Body of pancreas (tissue), 4 donors: ENCODE data around the gene GFI1. TPM values are rescaled to one million over a fixed set of nuclear protein-coding genes. Genes with fewer than 3 reads are reported as not detected.

ENCODE experiments used
- ATAC-seq: fragments of 150-250 bp; one replicate; pipeline ENCODE4 v1.9.1; 2016
- DNase-seq, 4 donors: peaks; one replicate each; pipeline ENCODE4 v3.0.0-alpha.2; 2019
- H3K27ac ChIP-seq, 4 donors: fragments of 200-600 bp; sonication (generic); 1 replicate in 3 of 4; 2 replicates in 1 of 4; pipeline versions ENCODE4 v1.5.1 to v1.6.1; 2016 to 2019; ENCODE audit warnings: mild to moderate bottlenecking in 1 of 4, mixed read lengths in 1 of 4, moderate library complexity in 1 of 4
- H3K27me3 ChIP-seq, 2 donors: fragments of 200-600 bp; sonication (generic); one replicate each; pipeline ENCODE4 v1.6.0; 2016; ENCODE audit warnings: mild to moderate bottlenecking in 1 of 2
- H3K36me3 ChIP-seq, 2 donors: fragments of 200-600 bp; sonication (generic); replicated peaks in 1 of 2; 2 replicates each; pipeline ENCODE4 v1.5.1; 2016; ENCODE audit warnings: low read depth in 2 of 2; ENCODE audit not compliant: insufficient read depth in 1 of 2
- H3K4me1 ChIP-seq: fragments of 200-600 bp; sonication (generic); one replicate; pipeline ENCODE4 v1.6.0; 2016
- H3K4me3 ChIP-seq, 2 donors: fragments of 200-600 bp; sonication (generic); 1 replicate in 1 of 2; 2 replicates in 1 of 2; pipeline ENCODE4 v1.5.1; 2016 to 2019
- H3K9me3 ChIP-seq, 3 donors: fragments of 200-600 bp; sonication (generic); 1 replicate in 2 of 3; 2 replicates in 1 of 3; pipeline ENCODE4 v1.5.1; 2016
- CTCF ChIP-seq, 7 experiments: fragments of 450-650 bp in 4 of 7; fragments of 200-600 bp in 3 of 7; sonication (generic) in 3 of 7; IDR thresholded peaks; one replicate each; pipeline ENCODE4 v1.5.1; 2016 to 2019; ENCODE audit warnings: antibody characterized with exemption in 7 of 7
- POLR2A ChIP-seq, 3 donors: fragments of 450-650 bp; IDR thresholded peaks; one replicate each; pipeline ENCODE4 v1.6.1; 2016; ENCODE audit warnings: antibody characterized with exemption in 3 of 3, mild to moderate bottlenecking in 2 of 3
- WGBS, 2 donors: methylation state at CpG; one replicate each; pipeline ENCODE4 v1.1.5; 2017; 5-methylcytosine and 5-hydroxymethylcytosine counted together
- intact Hi-C: fragments of 100-400 bp; cut with DNase I; formaldehyde crosslinking; loops from one replicate; pipeline ENCODE4 v1.15.1; 2023
- total RNA-seq, 2 donors: library from RNA; depleted of rRNA; stranded (reverse); fragments of >200 nt; gene quantifications; one replicate each; pipeline ENCODE4 v1.1.0, GENCODE V29; 2016

GFI1 gene
- total RNA-seq, 2 donors from 2014 or later: 6.7 to 14.5 TPM

- no peaks in the 10 kb centered on the region for H3K27me3 ChIP-seq
- H3K36me3 ChIP-seq: no peaks in the 10 kb centered on the region
- peaks cover 35% of the 10 kb centered on the region for H3K4me1 ChIP-seq
- DNase-seq (no peak), ATAC-seq (no peak)
- no peak overlapping the region for H3K27ac ChIP-seq
- intact Hi-C loops: no loop called here
- H3K9me3 ChIP-seq: no peaks in the 10 kb centered on the region
- WGBS, 2 donors: 59 to 62% methylated on average over 3 of the region's 3 CpGs
- H3K4me3 ChIP-seq: no peak overlapping the region
- no peak for TF ChIP-seq CTCF (IDR thresholded peaks at IDR 0.05)
- no peak for TF ChIP-seq POLR2A (IDR thresholded peaks at IDR 0.05)
These were observed 1.7 kb upstream of the GFI1 start for GRCh38 chr1:92488416-92488815.

GRCh38 chr1:92487078-92487605 lies 417 bp upstream of the GFI1 start:
- 38 to 44% methylated on average over 7 of the region's 7 CpGs for WGBS, 2 donors
- Histone ChIP-seq H3K27me3 (no peaks in the 10 kb centered on the region), H3K9me3 (no peaks in the 10 kb centered on the region), H3K27ac (peak overlapping the region; percentile 84 to 97 (median 97)), H3K4me3 (peak overlapping the region in 1 of 2 donors; percentile 68), H3K4me1 (peaks cover 48% of the 10 kb centered on the region), H3K36me3 (no peaks in the 10 kb centered on the region)
- TF ChIP-seq POLR2A (IDR thresholded peaks at IDR 0.05) (no peak), CTCF (IDR thresholded peaks at IDR 0.05) (no peak)
- no peak for ATAC-seq
- DNase-seq: no peak
- intact Hi-C loops: no loop called here

GRCh38 chr1:92485381-92486250 lies 1.1 kb downstream of the GFI1 start:
- Histone ChIP-seq H3K4me3 (peak overlapping the region; percentile 62 to 68), H3K36me3 (no peaks in the 10 kb centered on the region), H3K4me1 (peaks cover 60% of the 10 kb centered on the region), H3K27me3 (no peaks in the 10 kb centered on the region), H3K9me3 (no peaks in the 10 kb centered on the region), H3K27ac (peak overlapping the region; percentile 84 to 97 (median 97))
- intact Hi-C loops: no loop called here
- DNase-seq (peak; percentile 85 to 90 (median 86)), ATAC-seq (peak; percentile 74)
- 1 to 2% methylated on average over 10 to 82 of the region's 82 CpGs for WGBS, 2 donors
- peak in 6 of 7 experiments; percentile 12 to 68 (median 57) for TF ChIP-seq CTCF (IDR thresholded peaks at IDR 0.05)
- peak; percentile 86 to 92 (median 89) for TF ChIP-seq POLR2A (IDR thresholded peaks at IDR 0.05)

GRCh38 chr1:92484472-92485380 lies 2.0 kb downstream of the GFI1 start:
- ATAC-seq (peak; percentile 13), DNase-seq (peak; percentile 54 to 71 (median 59))
- Histone ChIP-seq H3K27ac (peak overlapping the region; percentile 84 to 97 (median 97)), H3K4me1 (peaks cover 62% of the 10 kb centered on the region), H3K9me3 (no peaks in the 10 kb centered on the region), H3K4me3 (peak overlapping the region; percentile 62 to 68), H3K36me3 (no peaks in the 10 kb centered on the region), H3K27me3 (no peaks in the 10 kb centered on the region)
- WGBS, 2 donors: 0 to 2% methylated on average over 13 to 54 of the region's 65 CpGs
- intact Hi-C loops: no loop called here
- TF ChIP-seq CTCF (IDR thresholded peaks at IDR 0.05): peak in 5 of 7 experiments; percentile 9 to 43 (median 30)
- TF ChIP-seq POLR2A (IDR thresholded peaks at IDR 0.05): no peak
